Activated gamma-delta T cell treated with anti-CD3 and anti-CD28 coated beads, Interleukin-2, amount 50 U/mL, for 16 hours (primary cell): ENCODE data around the gene RARRES1.
"Not testable (repeated sequence)": the region's sequence is repeated elsewhere in the genome, so short reads cannot be mapped to it uniquely, and the experiment has no call there.

Source experiments
- DNase-seq: peaks from one replicate; pipeline ENCODE4 v3.0.0-alpha.2; 2020; ENCODE audit warnings: low read depth

Gene RARRES1

GRCh38 chr3:158696618-158697017, 35.6 kb downstream of the RARRES1 start:
- no peak for DNase-seq

GRCh38 chr3:158693866-158694456, 38.3 kb downstream of the RARRES1 start:
- DNase-seq, result not testable (repeated sequence)

GRCh38 chr3:158685159-158685558, 47.1 kb downstream of the RARRES1 start:
- no peak for DNase-seq

GRCh38 chr3:158683230-158683962, 48.9 kb downstream of the RARRES1 start:
- no peak for DNase-seq

- no peak for DNase-seq
Observed at GRCh38 chr3:158680861-158681260, 51.4 kb downstream of the RARRES1 start.

GRCh38 chr3:158679547-158680000, 52.7 kb downstream of the RARRES1 start:
- no peak for DNase-seq

GRCh38 chr3:158678687-158679086, 53.6 kb downstream of the RARRES1 start:
- DNase-seq, result no peak

- DNase-seq, result peak; percentile 43
Observed at GRCh38 chr3:158672215-158673176, 59.8 kb downstream of the RARRES1 start, which contains the start of gene LXN. Gene LXN (minus strand): TSS chr3:158672648. CDS start chr3:158672478, 170 bp downstream.

- no peak for DNase-seq
Observed at GRCh38 chr3:158671821-158672214, 60.4 kb downstream of the RARRES1 start.

GRCh38 chr3:158668506-158668905, 63.8 kb downstream of the RARRES1 start:
- no peak for DNase-seq

- no peak for DNase-seq
Observed at GRCh38 chr3:158666416-158666815, 65.8 kb downstream of the RARRES1 start.

GRCh38 chr3:158663832-158664231, 68.4 kb downstream of the RARRES1 start:
- no peak for DNase-seq

- no peak for DNase-seq
Observed at GRCh38 chr3:158663246-158663645, 69.0 kb downstream of the RARRES1 start.

GRCh38 chr3:158660711-158661110, 71.5 kb downstream of the RARRES1 start:
- no peak for DNase-seq

- no peak for DNase-seq
Observed at GRCh38 chr3:158659454-158660237, 72.6 kb downstream of the RARRES1 start.

- DNase-seq, result no peak
Observed at GRCh38 chr3:158658889-158659288, 73.4 kb downstream of the RARRES1 start.

- no peak for DNase-seq
Observed at GRCh38 chr3:158652463-158652862, 79.8 kb downstream of the RARRES1 start.

GRCh38 chr3:158651192-158651591, 81.1 kb downstream of the RARRES1 start:
- no peak for DNase-seq

GRCh38 chr3:158649791-158650190, 82.5 kb downstream of the RARRES1 start:
- no peak for DNase-seq
